ENCODE data around the gene CORIN. TPM values are rescaled to one million over a fixed set of nuclear protein-coding genes. Genes with fewer than 3 reads are reported as not detected.

Gene CORIN
- total RNA-seq, 1 donor from 2014 or later, result 0.51 TPM

DNA sequence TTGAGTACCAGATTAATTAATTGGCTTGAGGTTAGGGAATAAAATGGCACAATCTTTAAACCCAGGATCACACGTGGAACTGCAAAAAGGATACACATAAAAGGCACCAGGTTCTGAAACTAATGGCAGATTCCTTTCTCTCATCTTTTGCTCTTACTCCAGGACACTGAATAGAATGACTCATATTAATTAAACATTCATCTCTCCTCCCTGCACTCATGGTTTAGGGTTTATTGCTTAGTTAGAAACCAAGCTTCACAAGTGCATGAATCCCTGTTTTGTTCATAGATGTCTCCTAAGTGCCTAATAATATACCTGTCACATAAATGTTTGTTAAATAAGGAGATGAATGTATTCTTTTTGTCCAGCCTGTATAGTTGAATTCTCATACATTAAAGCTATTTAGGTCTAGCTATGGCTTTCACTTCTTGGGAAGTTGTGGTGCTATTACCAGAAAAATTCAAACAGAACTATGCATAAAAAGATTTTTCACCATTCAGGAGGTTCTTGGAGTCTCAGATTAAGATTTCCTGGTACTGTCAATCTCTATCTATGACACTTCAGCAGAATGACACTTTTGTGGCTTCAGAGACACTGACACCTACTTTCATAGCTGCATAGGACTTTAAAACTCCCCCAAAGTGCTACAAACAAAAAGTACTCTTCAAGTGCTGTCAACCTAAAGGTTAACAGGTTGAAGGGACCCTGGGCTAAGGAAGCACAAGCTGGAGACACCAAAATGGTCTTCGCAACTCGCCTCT lies 7.4 kb downstream of the CORIN start:
- no peak for DNase-seq (ENCODE audit: low spot score)
- H3K4me3 Mint-ChIP-seq (ENCODE audit: unreplicated experiment), result no peak overlapping the region
- H3K9me3 Mint-ChIP-seq (ENCODE audit: unreplicated experiment), result no peaks in the 10 kb centered on the region
- no peak overlapping the region for H3K27ac Mint-ChIP-seq (ENCODE audit: unreplicated experiment)
- TF ChIP-seq, protein P1, sequence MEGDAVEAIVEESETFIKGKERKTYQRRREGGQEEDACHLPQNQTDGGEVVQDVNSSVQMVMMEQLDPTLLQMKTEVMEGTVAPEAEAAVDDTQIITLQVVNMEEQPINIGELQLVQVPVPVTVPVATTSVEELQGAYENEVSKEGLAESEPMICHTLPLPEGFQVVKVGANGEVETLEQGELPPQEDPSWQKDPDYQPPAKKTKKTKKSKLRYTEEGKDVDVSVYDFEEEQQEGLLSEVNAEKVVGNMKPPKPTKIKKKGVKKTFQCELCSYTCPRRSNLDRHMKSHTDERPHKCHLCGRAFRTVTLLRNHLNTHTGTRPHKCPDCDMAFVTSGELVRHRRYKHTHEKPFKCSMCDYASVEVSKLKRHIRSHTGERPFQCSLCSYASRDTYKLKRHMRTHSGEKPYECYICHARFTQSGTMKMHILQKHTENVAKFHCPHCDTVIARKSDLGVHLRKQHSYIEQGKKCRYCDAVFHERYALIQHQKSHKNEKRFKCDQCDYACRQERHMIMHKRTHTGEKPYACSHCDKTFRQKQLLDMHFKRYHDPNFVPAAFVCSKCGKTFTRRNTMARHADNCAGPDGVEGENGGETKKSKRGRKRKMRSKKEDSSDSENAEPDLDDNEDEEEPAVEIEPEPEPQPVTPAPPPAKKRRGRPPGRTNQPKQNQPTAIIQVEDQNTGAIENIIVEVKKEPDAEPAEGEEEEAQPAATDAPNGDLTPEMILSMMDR (IDR thresholded peaks at IDR 0.05; ENCODE audit: unreplicated experiment), result no peak
- peaks cover 2% of the 10 kb centered on the region for H3K27me3 Mint-ChIP-seq (ENCODE audit: unreplicated experiment)
- peaks cover 14% of the 10 kb centered on the region for H3K4me1 Mint-ChIP-seq (ENCODE audit: unreplicated experiment)
- H3K36me3 Mint-ChIP-seq (ENCODE audit: low read depth, unreplicated experiment), result no peaks in the 10 kb centered on the region

DNA sequence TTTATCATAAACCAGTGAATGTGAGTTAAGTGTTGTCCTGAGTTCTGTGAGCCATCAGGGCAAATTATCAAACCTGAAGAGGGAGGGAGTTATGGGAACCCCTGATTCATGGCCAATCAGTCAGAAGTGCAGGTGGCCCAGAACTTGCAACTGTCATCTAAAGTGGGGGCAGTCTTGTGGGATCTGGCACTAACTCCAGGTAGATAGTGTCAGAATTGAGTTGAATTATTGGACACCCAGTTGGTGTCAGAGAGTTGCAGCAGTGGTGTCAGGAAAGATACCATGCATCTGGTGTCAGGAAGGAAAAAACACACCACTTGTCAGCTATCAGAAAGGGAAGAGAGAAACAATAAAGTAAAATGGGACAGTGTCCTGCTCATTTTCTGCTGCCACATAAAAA lies 8.4 kb downstream of the CORIN start:
- TF ChIP-seq, protein P1 (IDR thresholded peaks at IDR 0.05; ENCODE audit: unreplicated experiment), result no peak
- no peak overlapping the region for H3K4me3 Mint-ChIP-seq (ENCODE audit: unreplicated experiment)
- H3K4me1 Mint-ChIP-seq (ENCODE audit: unreplicated experiment), result peaks cover 9% of the 10 kb centered on the region
- H3K36me3 Mint-ChIP-seq (ENCODE audit: low read depth, unreplicated experiment), result no peaks in the 10 kb centered on the region
- no peak for DNase-seq (ENCODE audit: low spot score)
- no peak overlapping the region for H3K27ac Mint-ChIP-seq (ENCODE audit: unreplicated experiment)
- H3K27me3 Mint-ChIP-seq (ENCODE audit: unreplicated experiment), result peaks cover 2% of the 10 kb centered on the region
- no peaks in the 10 kb centered on the region for H3K9me3 Mint-ChIP-seq (ENCODE audit: unreplicated experiment)

DNA sequence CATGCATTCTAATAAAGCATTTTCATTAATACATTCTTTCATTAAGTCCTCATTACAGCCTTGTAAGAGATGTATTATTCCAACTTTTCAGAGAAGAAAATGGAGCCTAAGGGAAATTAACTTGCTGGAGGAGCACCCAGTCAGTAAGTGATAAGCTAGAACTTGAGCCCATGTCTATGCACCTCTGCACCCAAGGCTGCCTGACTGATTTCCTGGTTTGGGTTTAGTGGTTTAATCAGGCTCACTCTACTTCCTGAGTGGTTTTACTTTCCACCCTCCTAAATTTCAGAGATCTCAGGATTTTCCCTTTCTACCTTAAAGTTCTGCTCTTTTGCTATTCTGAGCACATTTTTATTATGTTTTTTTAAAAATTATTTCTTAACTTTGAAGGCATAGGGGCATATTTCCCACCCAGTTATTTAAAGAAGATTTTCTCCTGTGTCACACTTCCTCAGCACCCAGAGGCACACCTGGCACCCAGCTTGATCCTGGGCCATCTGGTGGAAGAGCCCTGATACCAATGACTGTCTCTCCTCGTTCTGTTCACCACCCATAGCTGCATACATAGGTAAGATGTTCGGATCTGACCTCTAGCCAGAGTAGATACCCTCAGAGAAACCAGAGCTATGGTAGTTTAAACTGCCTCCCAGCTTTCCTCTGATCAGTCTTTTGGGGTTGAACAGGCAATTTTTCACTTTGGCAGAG lies 10.4 kb downstream of the CORIN start:
- Mint-ChIP-seq H3K9me3 (ENCODE audit: unreplicated experiment) (no peaks in the 10 kb centered on the region), H3K4me3 (ENCODE audit: unreplicated experiment) (no peak overlapping the region), H3K4me1 (ENCODE audit: unreplicated experiment) (peaks cover 10% of the 10 kb centered on the region), H3K36me3 (ENCODE audit: low read depth, unreplicated experiment) (no peaks in the 10 kb centered on the region), H3K27me3 (ENCODE audit: unreplicated experiment) (no peaks in the 10 kb centered on the region), H3K27ac (ENCODE audit: unreplicated experiment) (no peak overlapping the region)
- DNase-seq (ENCODE audit: low spot score), result no peak
- TF ChIP-seq, protein P1 (IDR thresholded peaks at IDR 0.05; ENCODE audit: unreplicated experiment), result no peak

DNA sequence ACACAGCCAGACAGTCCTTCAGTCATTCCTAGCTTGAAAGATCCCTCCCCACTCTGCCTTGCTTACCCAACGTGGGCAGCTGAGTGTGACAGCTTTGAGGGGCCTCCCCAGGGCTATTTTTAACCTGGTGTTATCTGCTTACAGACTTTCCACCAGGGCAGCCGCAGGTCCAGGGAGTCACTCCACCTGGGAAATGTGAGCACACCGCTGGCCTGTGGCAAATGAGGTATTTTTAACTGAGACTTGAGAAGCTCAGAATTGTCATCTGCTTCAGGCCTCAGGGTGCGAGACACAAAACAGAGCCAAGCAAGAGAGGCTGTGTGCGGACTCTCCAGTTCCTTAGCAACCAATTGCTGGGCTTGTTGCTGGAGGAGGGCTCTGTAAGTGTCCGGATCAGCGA lies 13.0 kb downstream of the CORIN start:
- TF ChIP-seq, protein P1 (IDR thresholded peaks at IDR 0.05; ENCODE audit: unreplicated experiment), result no peak
- H3K27me3 Mint-ChIP-seq (ENCODE audit: unreplicated experiment), result no peaks in the 10 kb centered on the region
- no peak overlapping the region for H3K4me3 Mint-ChIP-seq (ENCODE audit: unreplicated experiment)
- H3K27ac Mint-ChIP-seq (ENCODE audit: unreplicated experiment), result no peak overlapping the region
- no peaks in the 10 kb centered on the region for H3K9me3 Mint-ChIP-seq (ENCODE audit: unreplicated experiment)
- H3K4me1 Mint-ChIP-seq (ENCODE audit: unreplicated experiment), result peaks cover 10% of the 10 kb centered on the region
- DNase-seq (ENCODE audit: low spot score), result no peak
- H3K36me3 Mint-ChIP-seq (ENCODE audit: low read depth, unreplicated experiment), result no peaks in the 10 kb centered on the region

DNA sequence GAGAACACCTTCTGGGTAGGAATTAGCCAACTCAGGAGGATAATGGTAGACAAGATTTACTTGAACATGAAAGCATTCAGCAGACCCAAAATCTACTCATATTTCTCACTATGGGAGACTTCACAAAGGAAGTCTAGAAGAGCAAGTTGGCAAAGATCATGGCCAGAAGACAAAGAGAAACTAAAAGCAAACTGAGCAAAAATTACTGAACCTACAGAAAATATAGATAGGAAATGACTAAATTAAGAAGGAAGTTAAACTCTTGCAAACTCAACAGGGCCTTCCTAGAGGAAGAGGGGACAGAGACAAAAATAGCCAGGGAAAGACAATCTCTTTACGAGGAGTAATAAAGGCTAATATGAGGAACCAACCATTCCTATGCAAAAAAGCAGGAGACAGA lies 18.7 kb downstream of the CORIN start:
- H3K27me3 Mint-ChIP-seq (ENCODE audit: unreplicated experiment), result no peaks in the 10 kb centered on the region
- no peak overlapping the region for H3K27ac Mint-ChIP-seq (ENCODE audit: unreplicated experiment)

More for the DNA sequence above, 18.7 kb downstream of the CORIN start:
- Mint-ChIP-seq H3K9me3 (ENCODE audit: unreplicated experiment) (no peaks in the 10 kb centered on the region), H3K4me3 (ENCODE audit: unreplicated experiment) (no peak overlapping the region), H3K4me1 (ENCODE audit: unreplicated experiment) (peaks cover 7% of the 10 kb centered on the region), H3K36me3 (ENCODE audit: low read depth, unreplicated experiment) (no peaks in the 10 kb centered on the region)
- no peak for DNase-seq (ENCODE audit: low spot score)
- TF ChIP-seq, protein P1 (IDR thresholded peaks at IDR 0.05; ENCODE audit: unreplicated experiment), result no peak

All from endothelial cell (in vitro differentiated cells).